K562 (cell line): Measurements from ENCODE around the gene SERPINI2. TPM values are rescaled to one million over a fixed set of nuclear protein-coding genes. Genes with fewer than 3 reads are reported as not detected.

ENCODE experiments used
- ATAC-seq: fragments of 200-7000 bp; cut with Tn5 transposase; 3 replicates; pipeline ENCODE4 v1.9.1; 2020; ENCODE audit warnings: moderate library complexity
- BruUV-seq: library from RNA; stranded (reverse); fragments of 400-500 nt; replicated peaks from 2 replicates; lab custom pipeline; 2021; lab: Mats Ljungman, UMichigan
- CTCF ChIA-PET: fragments of 300-600 bp; formaldehyde crosslinking; extraction: SDS; loops from one replicate; lab custom pipeline; 2021; ENCODE audit warnings: low intra/inter-chr PET ratio; lab: Yijun Ruan, JAX
- POLR2A ChIA-PET: fragments of 300-600, 350-650 bp; sonication (Branson Sonifier 250); formaldehyde crosslinking; extraction: SDS; loops from one replicate; lab custom pipeline; 2021; ENCODE audit warnings: antibody characterized with exemption, inconsistent platforms; lab: Yijun Ruan, JAX
- DNase-seq, 4 experiments: peaks; one replicate each; pipeline versions ENCODE4 v3.0.0 to v3.0.0-alpha.2; 2011 to 2018; ENCODE audit warnings: low spot score in 3 of 4, mixed read lengths in 3 of 4; ENCODE audit errors: extremely low read depth in 1 of 4
- FAIRE-seq: peaks from 2 replicates; lab custom pipeline; 2011; peaks lifted over from hg19 to GRCh38; lab: Jason Lieb, UNC
- H2AFZ ChIP-seq: 2 replicates; pipeline ENCODE4 v1.6.0; 2011; ENCODE audit warnings: low read depth, low read length, control low read depth, inconsistent platforms
- H3K27ac ChIP-seq: fragments of 200-600 bp; 3 replicates; pipeline ENCODE4 v1.8.0; 2011; ENCODE audit warnings: low read depth, mild to moderate bottlenecking, control low read depth, inconsistent platforms, low read length, moderate library complexity, mixed read lengths; ENCODE audit errors: extremely low read depth
- H3K27me3 ChIP-seq, 2 experiments: fragments of 300-600 bp in 1 of 2; 2 replicates in 1 of 2; 3 replicates in 1 of 2; pipeline versions ENCODE4 v1.6.0 to v1.8.0; 2011; ENCODE audit warnings: inconsistent platforms in 2 of 2, low read length in 2 of 2, mild to moderate bottlenecking in 1 of 2, mixed read lengths in 1 of 2, moderate library complexity in 1 of 2; ENCODE audit not compliant: control insufficient read depth in 2 of 2, insufficient read depth in 2 of 2
- H3K36me3 ChIP-seq: fragments of 300-600 bp; 3 replicates; pipeline ENCODE4 v1.8.0; 2011; ENCODE audit warnings: mild to moderate bottlenecking, low read length, inconsistent platforms; ENCODE audit not compliant: control insufficient read depth, insufficient read depth
- H3K4me1 ChIP-seq, 2 experiments: fragments of 200-600 bp in 1 of 2; replicated peaks in 1 of 2; 2 replicates in 1 of 2; 3 replicates in 1 of 2; pipeline versions ENCODE4 v1.5.1 to v1.8.0; 2011; ENCODE audit warnings: inconsistent platforms in 2 of 2, low read length in 2 of 2, mild to moderate bottlenecking in 1 of 2, mixed read lengths in 1 of 2, moderate library complexity in 1 of 2; ENCODE audit not compliant: control insufficient read depth in 2 of 2, insufficient read depth in 2 of 2
- H3K4me2 ChIP-seq: 2 replicates; pipeline ENCODE4 v1.6.1; 2011; ENCODE audit warnings: low read length, control low read depth, inconsistent platforms, mixed read lengths; ENCODE audit not compliant: insufficient read depth
- H3K4me3 ChIP-seq: fragments of 200-600 bp; sonication (generic), shearing (Covaris generic); 2 replicates; pipeline ENCODE4 v1.5.1; 2016; ENCODE audit warnings: control low read depth, inconsistent platforms
- H3K79me2 ChIP-seq: fragments of 200-600 bp; 3 replicates; pipeline ENCODE4 v1.8.0; 2011; ENCODE audit warnings: low read length, inconsistent platforms; ENCODE audit not compliant: control insufficient read depth, insufficient read depth
- H3K9ac ChIP-seq, 2 experiments: 2 replicates each; pipeline versions ENCODE4 v1.6.0 to v1.6.1; 2011; ENCODE audit warnings: low read depth in 2 of 2, low read length in 2 of 2, control low read depth in 1 of 2, inconsistent platforms in 1 of 2, mild to moderate bottlenecking in 1 of 2, mixed read lengths in 1 of 2; ENCODE audit not compliant: insufficient read depth in 1 of 2
- H3K9me1 ChIP-seq: one replicate; pipeline ENCODE4 v1.6.0; 2011; ENCODE audit warnings: inconsistent platforms, mild to moderate bottlenecking, low read length, moderate library complexity; ENCODE audit not compliant: control insufficient read depth, insufficient read depth
- H3K9me3 ChIP-seq: replicated peaks from 2 replicates; pipeline ENCODE4 v1.5.1; 2011; ENCODE audit warnings: low read depth, low read length, inconsistent platforms; ENCODE audit not compliant: control insufficient read depth, insufficient read depth
- H4K20me1 ChIP-seq: replicated peaks from 2 replicates; pipeline ENCODE4 v1.6.1; 2011; ENCODE audit warnings: low read length, inconsistent platforms, mixed read lengths; ENCODE audit not compliant: control insufficient read depth, insufficient read depth
- ATF7 ChIP-seq: fragments of 450-650 bp; IDR thresholded peaks from 2 replicates; pipeline ENCODE4 v1.7.1; 2014; ENCODE audit warnings: mild to moderate bottlenecking, moderate library complexity
- COPS2 ChIP-seq: fragments of 450-650 bp; conservative IDR thresholded peaks from 2 replicates; pipeline ENCODE4 v1.6.1; 2016; ENCODE audit warnings: mild to moderate bottlenecking, moderate library complexity
- EGR1 ChIP-seq: fragments of 450-650 bp; conservative IDR thresholded peaks from 2 replicates; pipeline ENCODE4 v1.6.1; 2017; ENCODE audit warnings: mild to moderate bottlenecking
- HES1 ChIP-seq: fragments of 450-650 bp; IDR thresholded peaks from 2 replicates; pipeline ENCODE4 v1.6.1; 2016; ENCODE audit warnings: low read depth, mild to moderate bottlenecking, moderate library complexity
- KLF13 ChIP-seq: fragments of 450-650 bp; IDR thresholded peaks from 2 replicates; pipeline ENCODE4 v1.6.1; 2016; ENCODE audit warnings: missing genetic modification characterization, low read depth, mild to moderate bottlenecking, missing compliant biosample characterization, moderate library complexity, borderline replicate concordance
- PHB ChIP-seq: fragments of 250-450 bp; sonication (Bioruptor Pico); IDR thresholded peaks from 2 replicates; pipeline ENCODE4 v1.5.0; 2021
- RHOXF2B ChIP-seq: fragments of 250-450 bp; sonication (Bioruptor Pico); conservative IDR thresholded peaks from 2 replicates; pipeline ENCODE4 v1.5.1; 2021
- SUPT5H ChIP-seq: fragments of 450-650 bp; IDR thresholded peaks from 2 replicates; pipeline ENCODE4 v1.6.1; 2016
- TCF3 ChIP-seq: sonication (generic); formaldehyde crosslinking; IDR thresholded peaks from 2 replicates; pipeline ENCODE4 v1.4.0; 2020; ENCODE audit warnings: mild to moderate bottlenecking, missing genetic modification reagents
- ZNF146 ChIP-seq: IDR thresholded peaks from one replicate; pipeline ENCODE4 v1.6.1; 2018; ENCODE audit warnings: missing compliant biosample characterization; ENCODE audit not compliant: unreplicated experiment
- ZNF511 ChIP-seq: sonication (generic); formaldehyde crosslinking; IDR thresholded peaks from 2 replicates; pipeline ENCODE4 v1.8.0; 2022; ENCODE audit warnings: mild to moderate bottlenecking, missing genetic modification reagents
- ZNF551 ChIP-seq: fragments of 250-450 bp; sonication (Bioruptor Pico); IDR thresholded peaks from 2 replicates; pipeline ENCODE4 v1.5.0; 2021; ENCODE audit warnings: mild to moderate bottlenecking, moderate library complexity
- WGBS: fragments of 100-300 bp; shearing (Covaris generic); methylation state at CpG from one replicate; pipeline ENCODE4 v1.1.6; 2016; ENCODE audit warnings: low coverage, mixed read lengths; ENCODE audit not compliant: insufficient coverage; ENCODE audit errors: missing lambda C conversion rate; 5-methylcytosine and 5-hydroxymethylcytosine counted together
- in situ Hi-C: fragments of 300-500 bp; cut with MboI; formaldehyde crosslinking; loops from 4 replicates; pipeline ENCODE4 v1.15.0; 2018; ENCODE audit warnings: inconsistent platforms, mixed read lengths
- intact Hi-C: fragments of 100-400 bp; cut with micrococcal nuclease; formaldehyde crosslinking; loops from 2 replicates; pipeline ENCODE4 v1.14.2; 2022
- polyA plus RNA-seq, 8 experiments: library from polyadenylated mRNA; depleted of rRNA in 4 of 8; stranded (reverse) in 5 of 8; unstranded in 3 of 8; fragments of >200 nt; fragmentation: Nextera tagmentation in 2 of 8; fragmentation: Illumina TruSeq in 1 of 8; extraction: Ambion mirVana in 2 of 8; extraction: Trizol in 1 of 8; gene quantifications; 2 replicates each; pipeline versions ENCODE4 v1.2.1 to v1.2.3, GENCODE V29; 2011 to 2014; ENCODE audit warnings: inconsistent platforms in 1 of 8, missing spikeins in 1 of 8
- total RNA-seq, 7 experiments: library from RNA; depleted of rRNA in 6 of 7; stranded (reverse); fragments of >200 nt in 6 of 7; fragmentation: Illumina TruSeq in 2 of 7; extraction: Trizol in 2 of 7; gene quantifications; 2 replicates each; pipeline versions ENCODE4 v1.2.1 to v1.2.3, GENCODE V29; 2011 to 2021; ENCODE audit warnings: low replicate concordance in 1 of 7
- TF ChIP-seq, protein P1 (sequence below): fragments of 450-650 bp; IDR thresholded peaks from 2 replicates; pipeline ENCODE4 v1.6.1; 2016; ENCODE audit warnings: low read depth
- TF ChIP-seq, protein P2 (sequence below): fragments of 250-450 bp; sonication (Bioruptor Pico); IDR thresholded peaks from 2 replicates; pipeline ENCODE4 v1.5.1; 2021; ENCODE audit warnings: mild to moderate bottlenecking

SERPINI2 gene
- total and polyA plus RNA-seq, 9 of the 15 experiments (the other 6 are each of a cell fraction or from before 2014, with no cell fraction given): not detected

GRCh38 chr3:167450195-167450594, 23.6 kb downstream of the SERPINI2 start:
- Histone ChIP-seq H3K9ac (no peak overlapping the region), H2AFZ (no peak overlapping the region), H3K36me3 (no peaks in the 10 kb centered on the region), H3K79me2 (no peaks in the 10 kb centered on the region), H3K4me3 (no peak overlapping the region), H4K20me1 (no peaks in the 10 kb centered on the region), H3K9me1 (no peaks in the 10 kb centered on the region), H3K4me1 (no peaks in the 10 kb centered on the region), H3K4me2 (no peak overlapping the region), H3K27ac (no peak overlapping the region), H3K9me3 (no peaks in the 10 kb centered on the region), H3K27me3 (no peaks in the 10 kb centered on the region)
- ChIA-PET POLR2A (no interaction called here), CTCF (no interaction called here)
- ATAC-seq: no peak
- DNase-seq: no peak
- BruUV-seq: no TSS peak
- intact Hi-C loops (no loop called here), in situ Hi-C loops (no loop called here)
- WGBS: 0% methylated on average over 5 of the region's 5 CpGs
- FAIRE-seq: no peak
- no peak for TF ChIP-seq RHOXF2B (CRISPR knock-in tag)
- no peak for TF ChIP-seq ZNF146
- no peak for TF ChIP-seq EGR1
- no peak for TF ChIP-seq SUPT5H
- TF ChIP-seq, protein P1, sequence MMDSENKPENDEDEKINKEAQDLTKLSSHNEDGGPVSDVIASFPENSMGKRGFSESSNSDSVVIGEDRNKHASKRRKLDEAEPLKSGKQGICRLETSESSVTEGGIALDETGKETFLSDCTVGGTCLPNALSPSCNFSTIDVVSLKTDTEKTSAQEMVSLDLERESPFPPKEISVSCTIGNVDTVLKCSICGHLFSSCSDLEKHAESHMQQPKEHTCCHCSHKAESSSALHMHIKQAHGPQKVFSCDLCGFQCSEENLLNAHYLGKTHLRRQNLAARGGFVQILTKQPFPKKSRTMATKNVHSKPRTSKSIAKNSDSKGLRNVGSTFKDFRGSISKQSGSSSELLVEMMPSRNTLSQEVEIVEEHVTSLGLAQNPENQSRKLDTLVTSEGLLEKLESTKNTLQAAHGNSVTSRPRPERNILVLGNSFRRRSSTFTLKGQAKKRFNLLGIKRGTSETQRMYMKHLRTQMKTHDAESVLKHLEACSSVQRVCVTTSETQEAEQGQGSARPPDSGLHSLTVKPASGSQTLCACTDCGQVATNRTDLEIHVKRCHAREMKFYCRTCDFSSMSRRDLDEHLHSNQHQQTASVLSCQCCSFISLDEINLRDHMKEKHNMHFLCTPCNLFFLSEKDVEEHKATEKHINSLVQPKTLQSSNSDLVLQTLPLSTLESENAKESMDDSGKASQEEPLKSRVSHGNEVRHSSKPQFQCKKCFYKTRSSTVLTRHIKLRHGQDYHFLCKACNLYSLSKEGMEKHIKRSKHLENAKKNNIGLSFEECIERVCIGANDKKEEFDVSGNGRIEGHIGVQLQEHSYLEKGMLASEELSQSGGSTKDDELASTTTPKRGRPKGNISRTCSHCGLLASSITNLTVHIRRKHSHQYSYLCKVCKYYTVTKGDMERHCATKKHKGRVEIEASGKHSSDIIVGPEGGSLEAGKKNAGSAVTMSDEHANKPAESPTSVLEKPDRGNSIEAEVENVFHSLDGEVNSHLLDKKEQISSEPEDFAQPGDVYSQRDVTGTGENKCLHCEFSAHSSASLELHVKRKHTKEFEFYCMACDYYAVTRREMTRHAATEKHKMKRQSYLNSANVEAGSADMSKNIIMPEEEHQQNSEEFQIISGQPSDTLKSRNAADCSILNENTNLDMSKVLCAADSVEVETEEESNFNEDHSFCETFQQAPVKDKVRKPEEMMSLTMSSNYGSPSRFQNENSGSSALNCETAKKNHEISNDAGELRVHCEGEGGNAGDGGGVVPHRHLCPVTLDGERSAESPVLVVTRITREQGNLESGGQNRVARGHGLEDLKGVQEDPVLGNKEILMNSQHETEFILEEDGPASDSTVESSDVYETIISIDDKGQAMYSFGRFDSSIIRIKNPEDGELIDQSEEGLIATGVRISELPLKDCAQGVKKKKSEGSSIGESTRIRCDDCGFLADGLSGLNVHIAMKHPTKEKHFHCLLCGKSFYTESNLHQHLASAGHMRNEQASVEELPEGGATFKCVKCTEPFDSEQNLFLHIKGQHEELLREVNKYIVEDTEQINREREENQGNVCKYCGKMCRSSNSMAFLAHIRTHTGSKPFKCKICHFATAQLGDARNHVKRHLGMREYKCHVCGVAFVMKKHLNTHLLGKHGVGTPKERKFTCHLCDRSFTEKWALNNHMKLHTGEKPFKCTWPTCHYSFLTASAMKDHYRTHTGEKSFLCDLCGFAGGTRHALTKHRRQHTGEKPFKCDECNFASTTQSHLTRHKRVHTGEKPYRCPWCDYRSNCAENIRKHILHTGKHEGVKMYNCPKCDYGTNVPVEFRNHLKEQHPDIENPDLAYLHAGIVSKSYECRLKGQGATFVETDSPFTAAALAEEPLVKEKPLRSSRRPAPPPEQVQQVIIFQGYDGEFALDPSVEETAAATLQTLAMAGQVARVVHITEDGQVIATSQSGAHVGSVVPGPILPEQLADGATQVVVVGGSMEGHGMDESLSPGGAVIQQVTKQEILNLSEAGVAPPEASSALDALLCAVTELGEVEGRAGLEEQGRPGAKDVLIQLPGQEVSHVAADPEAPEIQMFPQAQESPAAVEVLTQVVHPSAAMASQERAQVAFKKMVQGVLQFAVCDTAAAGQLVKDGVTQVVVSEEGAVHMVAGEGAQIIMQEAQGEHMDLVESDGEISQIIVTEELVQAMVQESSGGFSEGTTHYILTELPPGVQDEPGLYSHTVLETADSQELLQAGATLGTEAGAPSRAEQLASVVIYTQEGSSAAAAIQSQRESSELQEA: no peak
- no peak for TF ChIP-seq KLF13 (tag)
- TF ChIP-seq, protein P2, sequence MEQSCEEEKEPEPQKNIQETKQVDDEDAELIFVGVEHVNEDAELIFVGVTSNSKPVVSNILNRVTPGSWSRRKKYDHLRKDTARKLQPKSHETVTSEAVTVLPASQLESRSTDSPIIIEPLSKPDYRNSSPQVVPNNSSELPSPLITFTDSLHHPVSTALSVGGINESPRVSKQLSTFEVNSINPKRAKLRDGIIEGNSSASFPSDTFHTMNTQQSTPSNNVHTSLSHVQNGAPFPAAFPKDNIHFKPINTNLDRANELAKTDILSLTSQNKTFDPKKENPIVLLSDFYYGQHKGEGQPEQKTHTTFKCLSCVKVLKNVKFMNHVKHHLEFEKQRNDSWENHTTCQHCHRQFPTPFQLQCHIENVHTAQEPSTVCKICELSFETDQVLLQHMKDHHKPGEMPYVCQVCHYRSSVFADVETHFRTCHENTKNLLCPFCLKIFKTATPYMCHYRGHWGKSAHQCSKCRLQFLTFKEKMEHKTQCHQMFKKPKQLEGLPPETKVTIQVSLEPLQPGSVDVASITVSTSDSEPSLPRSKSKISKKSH (CRISPR knock-in tag): no peak
- no peak for TF ChIP-seq ZNF511 (CRISPR knock-in tag)
- no peak for TF ChIP-seq ATF7
- no peak for TF ChIP-seq TCF3 (CRISPR knock-in tag)
- TF ChIP-seq COPS2: no peak
- no peak for TF ChIP-seq HES1
- TF ChIP-seq ZNF551 (CRISPR knock-in tag): no peak
- TF ChIP-seq PHB (CRISPR knock-in tag): no peak
